ENCODE results near the gene ATXN10. TPM values are rescaled to one million over a fixed set of nuclear protein-coding genes. Genes with fewer than 3 reads are reported as not detected.

ATXN10 gene
- total and polyA plus RNA-seq, 12 donors = 11.8 to 169 (median 142) TPM

DNA sequence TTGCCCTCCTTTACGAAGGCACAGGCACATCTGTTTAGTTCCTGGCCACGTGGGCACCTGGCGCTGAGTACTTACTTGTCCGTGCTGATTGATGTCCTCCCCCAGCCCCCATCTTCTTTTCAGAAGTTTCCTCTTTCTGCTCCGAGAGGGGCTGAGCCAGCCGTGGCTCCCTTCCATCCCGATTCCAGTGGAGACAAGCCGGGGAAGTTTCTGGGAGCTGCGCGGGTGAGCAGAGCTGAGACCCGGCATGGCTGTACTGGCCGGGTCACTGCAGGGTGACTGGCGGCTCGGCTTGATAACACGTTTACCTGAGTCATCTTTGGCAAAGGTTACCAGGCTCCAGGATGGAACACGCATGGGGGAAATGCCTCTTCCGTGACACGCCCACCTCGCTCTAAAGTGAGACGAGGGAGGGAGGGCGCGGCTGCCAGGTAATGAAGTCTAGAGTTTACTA, 45.4 kb upstream of the ATXN10 start:
- ATAC-seq (no peak), DNase-seq (no peak)
- WGBS, 2 donors = 75 to 77% methylated on average over 22 of the region's 22 CpGs
- Histone ChIP-seq H3K4me1 (no peaks in the 10 kb centered on the region), H3K27ac (no peak overlapping the region), H3K27me3 (peaks cover 0 to 72% (median 35%) of the 10 kb centered on the region in 7 donors), H3K4me3 (no peak overlapping the region), H3K9me3 (no peaks in the 10 kb centered on the region), H3K36me3 (no peaks in the 10 kb centered on the region)
- TF ChIP-seq, protein P1, sequence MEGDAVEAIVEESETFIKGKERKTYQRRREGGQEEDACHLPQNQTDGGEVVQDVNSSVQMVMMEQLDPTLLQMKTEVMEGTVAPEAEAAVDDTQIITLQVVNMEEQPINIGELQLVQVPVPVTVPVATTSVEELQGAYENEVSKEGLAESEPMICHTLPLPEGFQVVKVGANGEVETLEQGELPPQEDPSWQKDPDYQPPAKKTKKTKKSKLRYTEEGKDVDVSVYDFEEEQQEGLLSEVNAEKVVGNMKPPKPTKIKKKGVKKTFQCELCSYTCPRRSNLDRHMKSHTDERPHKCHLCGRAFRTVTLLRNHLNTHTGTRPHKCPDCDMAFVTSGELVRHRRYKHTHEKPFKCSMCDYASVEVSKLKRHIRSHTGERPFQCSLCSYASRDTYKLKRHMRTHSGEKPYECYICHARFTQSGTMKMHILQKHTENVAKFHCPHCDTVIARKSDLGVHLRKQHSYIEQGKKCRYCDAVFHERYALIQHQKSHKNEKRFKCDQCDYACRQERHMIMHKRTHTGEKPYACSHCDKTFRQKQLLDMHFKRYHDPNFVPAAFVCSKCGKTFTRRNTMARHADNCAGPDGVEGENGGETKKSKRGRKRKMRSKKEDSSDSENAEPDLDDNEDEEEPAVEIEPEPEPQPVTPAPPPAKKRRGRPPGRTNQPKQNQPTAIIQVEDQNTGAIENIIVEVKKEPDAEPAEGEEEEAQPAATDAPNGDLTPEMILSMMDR (IDR thresholded peaks at IDR 0.05) = no peak
- intact Hi-C loops (cut with DNase I) = loop anchor here in 1 of 10 donors (5.0 kb wide), 1 partner anchor 99 kb away; no protein-coding TSS in a partner anchor

DNA sequence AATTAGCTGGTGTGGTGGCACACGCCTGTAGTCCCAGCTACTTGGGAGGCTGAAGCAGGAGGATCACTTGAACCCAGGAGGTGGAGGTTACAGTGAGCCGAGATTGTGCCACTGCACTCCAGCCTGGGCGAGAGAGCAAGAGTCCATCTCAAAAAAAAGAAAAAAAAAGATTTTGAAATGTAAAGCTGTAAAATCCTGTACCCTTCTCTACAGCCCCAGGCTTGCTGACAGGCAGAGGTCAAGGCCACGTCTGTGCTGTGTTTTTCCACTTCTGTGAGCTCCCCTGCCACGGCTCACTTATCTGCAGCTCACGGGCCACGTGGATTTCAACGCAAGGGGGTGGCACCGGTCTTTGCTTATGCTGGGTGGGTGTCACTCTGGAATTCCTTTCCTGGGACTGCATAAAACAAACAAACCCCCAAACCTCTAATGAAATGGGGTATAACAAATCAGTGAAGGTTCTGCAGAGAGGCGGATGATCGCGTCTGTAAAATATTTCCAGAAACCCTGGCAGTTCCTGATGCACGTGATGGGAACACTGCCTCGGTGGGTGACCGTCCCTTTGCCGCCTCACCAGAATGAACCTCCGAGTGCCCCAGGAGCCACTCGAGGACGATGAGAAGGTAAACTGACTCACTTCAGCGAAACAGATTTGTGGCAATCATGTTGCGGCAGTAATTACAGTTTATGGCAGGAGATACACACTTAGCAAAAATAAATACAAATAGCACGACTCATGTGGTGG, 44.0 kb upstream of the ATXN10 start:
- Histone ChIP-seq H3K27me3 (peaks cover 0 to 80% (median 46%) of the 10 kb centered on the region in 7 donors), H3K27ac (no peak overlapping the region), H3K4me3 (no peak overlapping the region), H3K36me3 (no peaks in the 10 kb centered on the region), H3K4me1 (peaks cover 0 to 3% (median 0%) of the 10 kb centered on the region in 9 donors), H3K9me3 (no peaks in the 10 kb centered on the region)
- TF ChIP-seq, protein P1 (IDR thresholded peaks at IDR 0.05) = no peak
- DNase-seq (no peak), ATAC-seq (no peak)
- intact Hi-C loops (cut with DNase I) = loop anchor here in 1 of 10 donors (5.0 kb wide), 1 partner anchor 100 kb away; no protein-coding TSS in a partner anchor
- 77 to 79% methylated on average over 22 of the region's 22 CpGs for WGBS, 2 donors

DNA sequence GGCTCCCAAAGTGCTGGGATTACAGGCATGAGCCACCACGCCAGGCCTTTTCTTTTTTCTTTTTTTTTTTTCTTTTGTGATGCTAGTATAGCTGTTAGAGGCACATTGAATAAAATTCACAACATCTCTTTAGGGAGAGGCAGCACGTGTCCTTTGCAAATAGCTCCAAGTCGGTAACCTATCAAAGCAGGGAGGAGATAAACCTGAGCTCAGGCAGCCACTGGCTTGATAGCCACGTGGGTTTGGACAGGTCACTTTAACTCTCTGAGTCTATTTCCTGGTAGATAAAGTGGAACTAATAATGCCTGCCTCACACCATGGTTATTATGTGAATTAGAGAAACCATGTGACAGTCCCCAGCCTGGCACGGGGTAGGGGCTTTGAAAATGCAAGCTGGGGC, 43.1 kb upstream of the ATXN10 start:
- 51 to 59% methylated on average over 5 of the region's 5 CpGs for WGBS, 2 donors

DNA sequence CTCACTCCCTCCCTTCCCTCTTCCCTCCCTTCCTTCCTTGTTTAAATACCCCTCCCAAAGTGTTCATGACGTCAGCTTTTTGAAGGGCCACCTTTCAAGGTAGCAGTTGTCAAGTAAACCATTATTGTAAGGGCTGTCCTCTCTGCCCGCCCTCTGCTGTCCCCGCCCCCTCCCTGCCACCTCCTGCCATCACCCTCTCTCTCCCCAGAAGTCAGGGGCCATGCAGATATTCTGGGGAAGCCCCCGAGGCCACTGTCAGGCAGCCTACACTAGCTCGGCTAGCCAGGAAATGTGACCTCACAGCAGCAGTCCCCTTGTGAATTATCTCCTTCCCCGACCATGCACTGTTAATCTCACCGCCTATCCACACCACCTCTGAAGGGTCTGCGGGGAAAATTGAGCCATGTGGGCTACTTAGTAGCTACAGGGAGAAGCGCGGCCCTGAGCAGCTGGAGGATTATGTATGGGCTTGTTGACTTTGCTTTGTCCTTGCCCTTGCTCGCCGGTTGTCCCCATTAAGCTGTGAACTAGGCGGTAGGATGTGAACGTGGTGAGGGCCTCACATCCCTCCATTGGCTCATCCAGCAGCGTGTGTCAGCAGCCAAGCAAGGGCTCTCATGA, 42.1 kb upstream of the ATXN10 start:
- intact Hi-C loops (cut with DNase I) = loop anchor here in 1 of 10 donors (5.0 kb wide), 1 partner anchor 102 kb away; no protein-coding TSS in a partner anchor
- TF ChIP-seq, protein P1 (IDR thresholded peaks at IDR 0.05) = no peak
- no peaks in the 10 kb centered on the region for H3K9me3 ChIP-seq
- no peaks in the 10 kb centered on the region for H3K36me3 ChIP-seq
- ATAC-seq = no peak
- H3K4me1 ChIP-seq = peaks cover 0 to 10% (median 0%) of the 10 kb centered on the region in 9 donors
- no peak overlapping the region for H3K27ac ChIP-seq
- 44 to 47% methylated on average over 15 of the region's 15 CpGs for WGBS, 2 donors
- DNase-seq = no peak
- no peak overlapping the region for H3K4me3 ChIP-seq
- peaks cover 0 to 79% (median 55%) of the 10 kb centered on the region in 7 donors for H3K27me3 ChIP-seq

More for the DNA sequence above, 43.1 kb upstream of the ATXN10 start:
- Histone ChIP-seq H3K4me3 (no peak overlapping the region), H3K36me3 (no peaks in the 10 kb centered on the region), H3K4me1 (peaks cover 0 to 10% (median 0%) of the 10 kb centered on the region in 9 donors), H3K27me3 (peaks cover 0 to 80% (median 54%) of the 10 kb centered on the region in 7 donors), H3K9me3 (no peaks in the 10 kb centered on the region), H3K27ac (no peak overlapping the region)
- TF ChIP-seq, protein P1 (IDR thresholded peaks at IDR 0.05) = no peak
- intact Hi-C loops (cut with DNase I) = loop anchor here in 1 of 10 donors (5.0 kb wide), 1 partner anchor 101 kb away; no protein-coding TSS in a partner anchor
- DNase-seq (no peak), ATAC-seq (no peak)
